Tibial nerve (tissue), 4 donors: ENCODE measurements around the gene GLP1R.

ENCODE experiments used
- EP300 ChIP-seq, 2 donors: sonication (generic); formaldehyde crosslinking; IDR thresholded peaks; one replicate each; pipeline ENCODE4 v1.6.1; 2017; ENCODE audit warnings: antibody characterized with exemption in 2 of 2, mild to moderate bottlenecking in 1 of 2
- POLR2A ChIP-seq, 2 donors: fragments of 450-650 bp; IDR thresholded peaks; one replicate each; pipeline ENCODE4 v1.6.1; 2017; ENCODE audit warnings: antibody characterized with exemption in 2 of 2, mild to moderate bottlenecking in 2 of 2, moderate library complexity in 2 of 2
- TF ChIP-seq, protein P1 (sequence below), 5 experiments: fragments of 200-600 bp in 3 of 5; fragments of 450-650 bp in 2 of 5; sonication (generic) in 3 of 5; IDR thresholded peaks; one replicate each; pipeline ENCODE4 v1.5.1; 2016 to 2019; ENCODE audit warnings: antibody characterized with exemption in 5 of 5, mild to moderate bottlenecking in 3 of 5, moderate library complexity in 2 of 5

GRCh38 chr6:39085129-39085797, 36.7 kb downstream of the GLP1R start:
- TF ChIP-seq, protein P1, sequence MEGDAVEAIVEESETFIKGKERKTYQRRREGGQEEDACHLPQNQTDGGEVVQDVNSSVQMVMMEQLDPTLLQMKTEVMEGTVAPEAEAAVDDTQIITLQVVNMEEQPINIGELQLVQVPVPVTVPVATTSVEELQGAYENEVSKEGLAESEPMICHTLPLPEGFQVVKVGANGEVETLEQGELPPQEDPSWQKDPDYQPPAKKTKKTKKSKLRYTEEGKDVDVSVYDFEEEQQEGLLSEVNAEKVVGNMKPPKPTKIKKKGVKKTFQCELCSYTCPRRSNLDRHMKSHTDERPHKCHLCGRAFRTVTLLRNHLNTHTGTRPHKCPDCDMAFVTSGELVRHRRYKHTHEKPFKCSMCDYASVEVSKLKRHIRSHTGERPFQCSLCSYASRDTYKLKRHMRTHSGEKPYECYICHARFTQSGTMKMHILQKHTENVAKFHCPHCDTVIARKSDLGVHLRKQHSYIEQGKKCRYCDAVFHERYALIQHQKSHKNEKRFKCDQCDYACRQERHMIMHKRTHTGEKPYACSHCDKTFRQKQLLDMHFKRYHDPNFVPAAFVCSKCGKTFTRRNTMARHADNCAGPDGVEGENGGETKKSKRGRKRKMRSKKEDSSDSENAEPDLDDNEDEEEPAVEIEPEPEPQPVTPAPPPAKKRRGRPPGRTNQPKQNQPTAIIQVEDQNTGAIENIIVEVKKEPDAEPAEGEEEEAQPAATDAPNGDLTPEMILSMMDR (IDR thresholded peaks at IDR 0.05), result no peak
- TF ChIP-seq POLR2A (IDR thresholded peaks at IDR 0.05) (no peak), EP300 (IDR thresholded peaks at IDR 0.05) (no peak)
